ENCODE data around the gene OSBPL2. TPM values are rescaled to one million over a fixed set of nuclear protein-coding genes. Genes with fewer than 3 reads are reported as not detected.

OSBPL2 gene
- total RNA-seq, 1 donor from 2014 or later: 28.4 TPM

- Histone ChIP-seq H3K9me3 (ENCODE audit: low read depth) (no peaks in the 10 kb centered on the region), H3K79me2 (ENCODE audit: low read depth) (no peaks in the 10 kb centered on the region), H3K4me1 (no peaks in the 10 kb centered on the region), H3K27me3 (no peaks in the 10 kb centered on the region), H3K27ac (no peak overlapping the region), H3K9ac (no peak overlapping the region), H3K4me3 (no peak overlapping the region), H2AFZ (replicated peaks) (no peak overlapping the region), H3K36me3 (no peaks in the 10 kb centered on the region), H3K4me2 (no peak overlapping the region), H4K20me1 (ENCODE audit: low read depth) (no peaks in the 10 kb centered on the region), H3F3A (ENCODE audit: low read depth) (peaks cover 9% of the 10 kb centered on the region)
- no peak for TF ChIP-seq CTCF (IDR thresholded peaks at IDR 0.05)
- TF ChIP-seq EZH2phosphoT487 (IDR thresholded peaks at IDR 0.05): no peak
- no peak for TF ChIP-seq EZH2 (IDR thresholded peaks at IDR 0.05)
- Mint-ChIP-seq H3K27me3 (ENCODE audit: insufficient read depth, low read depth) (peaks cover 3% of the 10 kb centered on the region), H3K4me3 (no peak overlapping the region), H3K4me1 (no peaks in the 10 kb centered on the region), H3K9me3 (no peaks in the 10 kb centered on the region), H3K36me3 (no peaks in the 10 kb centered on the region), H3K27ac (no peak overlapping the region)
- DNase-seq (ENCODE audit: low spot score): no peak
Measured at GRCh38 chr20:62316331-62317166, 78.2 kb downstream of the OSBPL2 start.

- Histone ChIP-seq H3K79me2 (ENCODE audit: low read depth) (no peaks in the 10 kb centered on the region), H3K4me3 (no peak overlapping the region), H3F3A (ENCODE audit: low read depth) (peaks cover 12% of the 10 kb centered on the region), H3K4me1 (no peaks in the 10 kb centered on the region), H3K36me3 (no peaks in the 10 kb centered on the region), H3K9ac (no peak overlapping the region), H3K27ac (no peak overlapping the region), H3K4me2 (no peak overlapping the region), H3K9me3 (ENCODE audit: low read depth) (no peaks in the 10 kb centered on the region), H3K27me3 (no peaks in the 10 kb centered on the region), H4K20me1 (ENCODE audit: low read depth) (no peaks in the 10 kb centered on the region), H2AFZ (replicated peaks) (no peak overlapping the region)
- Mint-ChIP-seq H3K36me3 (no peaks in the 10 kb centered on the region), H3K9me3 (no peaks in the 10 kb centered on the region), H3K27me3 (ENCODE audit: insufficient read depth, low read depth) (peaks cover 3% of the 10 kb centered on the region), H3K4me1 (no peaks in the 10 kb centered on the region), H3K4me3 (no peak overlapping the region), H3K27ac (no peak overlapping the region)
- no peak for DNase-seq (ENCODE audit: low spot score)
- TF ChIP-seq CTCF (IDR thresholded peaks at IDR 0.05): no peak
- no peak for TF ChIP-seq EZH2 (IDR thresholded peaks at IDR 0.05)
- TF ChIP-seq EZH2phosphoT487 (IDR thresholded peaks at IDR 0.05): no peak
Measured at GRCh38 chr20:62317167-62317655, 78.9 kb downstream of the OSBPL2 start.

GRCh38 chr20:62318400-62319345 lies 80.4 kb downstream of the OSBPL2 start:
- Histone ChIP-seq H3K4me2 (no peak overlapping the region), H3K9me3 (ENCODE audit: low read depth) (no peaks in the 10 kb centered on the region), H3K27ac (no peak overlapping the region), H3K4me3 (no peak overlapping the region), H3F3A (ENCODE audit: low read depth) (peaks cover 12% of the 10 kb centered on the region), H4K20me1 (ENCODE audit: low read depth) (no peaks in the 10 kb centered on the region), H2AFZ (replicated peaks) (no peak overlapping the region), H3K4me1 (no peaks in the 10 kb centered on the region), H3K9ac (no peak overlapping the region), H3K36me3 (no peaks in the 10 kb centered on the region), H3K27me3 (no peaks in the 10 kb centered on the region), H3K79me2 (ENCODE audit: low read depth) (no peaks in the 10 kb centered on the region)
- TF ChIP-seq EZH2 (IDR thresholded peaks at IDR 0.05) (no peak), EZH2phosphoT487 (IDR thresholded peaks at IDR 0.05) (no peak), CTCF (IDR thresholded peaks at IDR 0.05) (no peak)
- Mint-ChIP-seq H3K27me3 (ENCODE audit: insufficient read depth, low read depth) (peaks cover 3% of the 10 kb centered on the region), H3K9me3 (no peaks in the 10 kb centered on the region), H3K4me1 (no peaks in the 10 kb centered on the region), H3K27ac (no peak overlapping the region), H3K36me3 (no peaks in the 10 kb centered on the region), H3K4me3 (no peak overlapping the region)
- no peak for DNase-seq (ENCODE audit: low spot score)

All from neural progenitor cell (in vitro differentiated cells).